Progenitor cell of endocrine pancreas (in vitro differentiated cells): ENCODE measurements around the gene OR2V2. TPM values are rescaled to one million over a fixed set of nuclear protein-coding genes. Genes with fewer than 3 reads are reported as not detected.

ENCODE experiments used
- DNase-seq: peaks from one replicate; pipeline ENCODE4 v3.0.0; 2021; ENCODE audit warnings: low spot score; ENCODE audit not compliant: unreplicated experiment
- H3K27ac Mint-ChIP-seq: 2 replicates; pipeline ENCODE4 v1.8.0; 2021; ENCODE audit warnings: mild to moderate bottlenecking, moderate library complexity, mixed read lengths
- H3K27me3 Mint-ChIP-seq: 2 replicates; pipeline ENCODE4 v1.8.0; 2021; ENCODE audit warnings: mixed read lengths
- H3K36me3 Mint-ChIP-seq: 2 replicates; pipeline ENCODE4 v1.8.0; 2022; ENCODE audit warnings: mixed read lengths; ENCODE audit not compliant: insufficient read depth
- H3K4me1 Mint-ChIP-seq: 2 replicates; pipeline ENCODE4 v1.8.0; 2021; ENCODE audit warnings: low read depth, mixed read lengths
- H3K4me3 Mint-ChIP-seq: 2 replicates; pipeline ENCODE4 v1.8.0; 2021; ENCODE audit warnings: low read depth, mild to moderate bottlenecking, moderate library complexity, mixed read lengths
- H3K9me3 Mint-ChIP-seq: 2 replicates; pipeline ENCODE4 v1.8.0; 2021; ENCODE audit warnings: low read depth, mixed read lengths
- CTCF ChIP-seq: fragments of 200-600 bp; sonication (generic); IDR thresholded peaks from one replicate; pipeline ENCODE4 v1.5.0; 2021; ENCODE audit warnings: antibody characterized with exemption, mild to moderate bottlenecking; ENCODE audit not compliant: unreplicated experiment
- total RNA-seq: library from RNA; stranded (reverse); gene quantifications from 2 replicates; pipeline ENCODE4 v1.2.1, GENCODE V29; 2021

Gene OR2V2
- total RNA-seq, 1 donor from 2014 or later: not detected

GRCh38 chr5:181149355-181149754 lies 2.0 kb downstream of the OR2V2 start:
- Mint-ChIP-seq H3K9me3 (peaks cover 6% of the 10 kb centered on the region), H3K36me3 (no peaks in the 10 kb centered on the region), H3K4me1 (no peaks in the 10 kb centered on the region), H3K27ac (no peak overlapping the region), H3K27me3 (peaks cover 58% of the 10 kb centered on the region), H3K4me3 (no peak overlapping the region)
- no peak for DNase-seq
- no peak for TF ChIP-seq CTCF

DNA sequence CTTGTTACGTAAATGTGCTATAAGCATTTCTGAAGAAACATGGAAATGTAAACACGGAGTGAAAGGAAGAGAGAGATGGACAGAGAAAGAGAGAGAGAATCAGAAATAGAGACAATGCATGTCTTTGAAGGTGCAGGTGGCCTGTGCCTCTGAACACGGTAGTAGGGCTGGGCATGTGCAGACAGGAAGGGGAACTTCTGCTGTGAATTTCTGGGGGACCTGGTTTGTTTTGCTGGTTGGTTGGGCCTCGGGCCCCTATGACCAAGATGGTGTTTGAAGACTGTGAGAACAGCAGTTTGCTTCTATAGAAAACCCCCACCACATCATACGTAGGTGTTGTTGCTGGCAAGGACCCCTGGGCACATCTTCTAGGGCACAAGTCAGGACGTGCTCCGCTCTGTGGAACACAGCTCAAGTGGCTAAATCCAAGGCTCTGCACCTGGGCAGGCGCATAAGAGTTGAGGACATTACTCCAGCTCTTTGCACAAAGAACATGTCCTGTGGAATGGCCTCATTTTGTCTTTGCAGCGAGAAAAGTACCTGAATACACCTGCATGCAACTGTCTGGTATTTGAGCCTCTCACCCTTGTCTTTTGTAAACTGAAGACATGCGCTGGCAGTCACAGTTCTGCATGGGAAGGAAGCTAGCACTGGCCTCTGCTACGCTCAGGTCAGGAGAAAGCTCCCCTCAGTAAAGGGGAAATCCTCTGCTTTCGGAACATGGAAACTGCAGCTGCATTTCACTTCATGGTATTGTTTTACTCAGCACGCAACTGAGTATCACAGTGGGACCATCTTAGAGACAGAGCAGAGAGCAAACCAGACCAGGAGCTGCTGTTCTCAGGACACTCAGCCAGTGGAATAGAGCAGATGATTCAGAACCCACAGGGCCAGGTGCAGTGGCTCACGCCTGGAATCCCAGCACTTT lies 2.7 kb downstream of the OR2V2 start:
- no peak for TF ChIP-seq CTCF

GRCh38 chr5:181151146-181151545 lies 3.8 kb downstream of the OR2V2 start:
- Mint-ChIP-seq H3K9me3 (peaks cover 2% of the 10 kb centered on the region), H3K4me1 (no peaks in the 10 kb centered on the region), H3K4me3 (no peak overlapping the region), H3K36me3 (no peaks in the 10 kb centered on the region), H3K27me3 (peaks cover 72% of the 10 kb centered on the region), H3K27ac (no peak overlapping the region)
- no peak for TF ChIP-seq CTCF
- no peak for DNase-seq

More for the DNA sequence above, 2.7 kb downstream of the OR2V2 start:
- H3K27me3 Mint-ChIP-seq: peaks cover 61% of the 10 kb centered on the region
- no peak overlapping the region for H3K27ac Mint-ChIP-seq
- H3K4me3 Mint-ChIP-seq: no peak overlapping the region
- no peak for DNase-seq
- H3K36me3 Mint-ChIP-seq: no peaks in the 10 kb centered on the region
- H3K9me3 Mint-ChIP-seq: peaks cover 5% of the 10 kb centered on the region
- no peaks in the 10 kb centered on the region for H3K4me1 Mint-ChIP-seq

- no peak for DNase-seq
- H3K27me3 Mint-ChIP-seq: peaks cover 75% of the 10 kb centered on the region
- H3K9me3 Mint-ChIP-seq: peaks cover 2% of the 10 kb centered on the region
- no peak overlapping the region for H3K27ac Mint-ChIP-seq
- no peak overlapping the region for H3K4me3 Mint-ChIP-seq
- TF ChIP-seq CTCF: no peak
- H3K36me3 Mint-ChIP-seq: no peaks in the 10 kb centered on the region
- H3K4me1 Mint-ChIP-seq: no peaks in the 10 kb centered on the region
These were observed 5.0 kb downstream of the OR2V2 start for GRCh38 chr5:181152406-181152805.

DNA sequence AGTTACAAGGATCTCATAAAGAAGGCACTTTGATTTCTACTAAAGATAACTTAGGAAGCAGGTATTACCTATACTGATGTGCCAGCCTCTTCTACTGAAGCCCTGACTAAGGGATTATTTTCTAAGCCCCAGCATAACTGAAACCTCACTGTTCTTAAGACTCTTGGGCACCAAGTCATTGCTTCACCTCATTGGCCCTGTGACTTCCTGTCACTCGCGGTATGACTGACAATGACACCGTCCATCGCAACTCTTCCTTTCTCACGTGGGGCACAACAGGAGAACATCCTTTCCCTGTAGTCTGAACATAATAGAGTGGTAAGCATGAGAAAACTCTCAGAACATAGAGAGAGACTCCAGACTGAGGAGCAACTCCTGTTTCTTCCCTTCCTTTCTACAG lies 6.4 kb downstream of the OR2V2 start:
- TF ChIP-seq CTCF: no peak
- Mint-ChIP-seq H3K9me3 (peaks cover 2% of the 10 kb centered on the region), H3K36me3 (no peaks in the 10 kb centered on the region), H3K27ac (no peak overlapping the region), H3K4me1 (no peaks in the 10 kb centered on the region), H3K4me3 (no peak overlapping the region), H3K27me3 (peaks cover 73% of the 10 kb centered on the region)
- no peak for DNase-seq
